HepG2 (cell line): ENCODE measurements around the gene PACS2. TPM values are rescaled to one million over a fixed set of nuclear protein-coding genes. Genes with fewer than 3 reads are reported as not detected.

Experiments
- HNF4A ChIP-seq: sonication (generic); formaldehyde crosslinking; IDR thresholded peaks from 2 replicates; pipeline ENCODE4 v1.4.0; 2020; ENCODE audit warnings: missing genetic modification reagents
- KLF16 ChIP-seq, 2 experiments: sonication (generic) in 1 of 2; formaldehyde crosslinking in 1 of 2; IDR thresholded peaks; 2 replicates each; pipeline versions ENCODE4 v1.6.1 to v1.8.0; 2016 to 2023; ENCODE audit warnings: missing genetic modification reagents in 2 of 2, missing compliant biosample characterization in 1 of 2
- PBX3 ChIP-seq: sonication (generic); formaldehyde crosslinking; IDR thresholded peaks from 2 replicates; pipeline ENCODE4 v1.8.1; 2023; ENCODE audit warnings: missing genetic modification reagents, inconsistent platforms, borderline replicate concordance
- RFXAP ChIP-seq: sonication (generic); formaldehyde crosslinking; IDR thresholded peaks from 2 replicates; pipeline ENCODE4 v1.4.0; 2020; ENCODE audit warnings: missing genetic modification reagents, borderline replicate concordance
- SIN3A ChIP-seq: IDR thresholded peaks from 2 replicates; pipeline ENCODE4 v1.6.1; 2011; ENCODE audit warnings: low read depth, mild to moderate bottlenecking, control low read depth, low read length, borderline replicate concordance
- ZFAT ChIP-seq: sonication (generic); formaldehyde crosslinking; conservative IDR thresholded peaks from 2 replicates; pipeline ENCODE4 v1.8.1; 2023; ENCODE audit warnings: missing genetic modification reagents, inconsistent platforms
- ZFYVE20 ChIP-seq: sonication (generic); formaldehyde crosslinking; IDR thresholded peaks from 2 replicates; pipeline ENCODE4 v1.8.0; 2023; ENCODE audit warnings: low read depth, mild to moderate bottlenecking, moderate library complexity, missing genetic modification reagents, borderline replicate concordance
- ZMYM4 ChIP-seq: sonication (generic); formaldehyde crosslinking; IDR thresholded peaks from 2 replicates; pipeline ENCODE4 v1.8.1; 2023; ENCODE audit warnings: mild to moderate bottlenecking, missing genetic modification reagents
- ZNF331 ChIP-seq: sonication (generic); formaldehyde crosslinking; IDR thresholded peaks from 2 replicates; pipeline ENCODE4 v1.4.0; 2020; ENCODE audit warnings: missing genetic modification reagents
- ZNF33B ChIP-seq: sonication (generic); formaldehyde crosslinking; IDR thresholded peaks from 2 replicates; pipeline ENCODE4 v1.5.1; 2020; ENCODE audit warnings: mild to moderate bottlenecking, missing genetic modification reagents
- ZNF564 ChIP-seq: sonication (generic); formaldehyde crosslinking; IDR thresholded peaks from 2 replicates; pipeline ENCODE4 v1.8.1; 2023; ENCODE audit warnings: mild to moderate bottlenecking, missing genetic modification reagents
- ZNF687 ChIP-seq: sonication (generic); formaldehyde crosslinking; IDR thresholded peaks from 2 replicates; pipeline ENCODE4 v1.5.1; 2020; ENCODE audit warnings: mild to moderate bottlenecking, missing genetic modification reagents, moderate library complexity
- ZNF75D ChIP-seq: sonication (generic); formaldehyde crosslinking; IDR thresholded peaks from 2 replicates; pipeline ENCODE4 v1.8.1; 2023; ENCODE audit warnings: missing genetic modification reagents, mild to moderate bottlenecking, borderline replicate concordance
- ZNF773 ChIP-seq: sonication (generic); formaldehyde crosslinking; IDR thresholded peaks from 2 replicates; pipeline ENCODE4 v1.4.0; 2020; ENCODE audit warnings: missing genetic modification reagents, borderline replicate concordance
- ZNF775 ChIP-seq: sonication (generic); formaldehyde crosslinking; IDR thresholded peaks from 2 replicates; pipeline ENCODE4 v1.4.0; 2020; ENCODE audit warnings: missing genetic modification reagents, mild to moderate bottlenecking, moderate library complexity, borderline replicate concordance
- ZNF780A ChIP-seq: sonication (generic); formaldehyde crosslinking; IDR thresholded peaks from 2 replicates; pipeline ENCODE4 v1.8.0; 2022; ENCODE audit warnings: mild to moderate bottlenecking, missing genetic modification reagents, moderate library complexity
- ZNF781 ChIP-seq: sonication (generic); formaldehyde crosslinking; IDR thresholded peaks from 2 replicates; pipeline ENCODE4 v1.5.1; 2020; ENCODE audit warnings: borderline replicate concordance, mild to moderate bottlenecking, missing genetic modification reagents; ENCODE audit errors: not compliant biosample characterization
- ZNF878 ChIP-seq: sonication (generic); formaldehyde crosslinking; IDR thresholded peaks from 2 replicates; pipeline ENCODE4 v1.8.1; 2023; ENCODE audit warnings: mild to moderate bottlenecking, missing genetic modification reagents, moderate library complexity
- ZSCAN20 ChIP-seq: sonication (generic); formaldehyde crosslinking; IDR thresholded peaks from 2 replicates; pipeline ENCODE4 v1.4.0; 2020; ENCODE audit warnings: missing genetic modification reagents, mild to moderate bottlenecking, borderline replicate concordance
- polyA plus RNA-seq, 8 experiments: library from polyadenylated mRNA; depleted of rRNA in 3 of 8; stranded (reverse) in 7 of 8; unstranded in 1 of 8; fragments of >200 nt; fragmentation: Illumina TruSeq in 4 of 8; extraction: Trizol in 4 of 8; gene quantifications; 2 replicates each; pipeline versions ENCODE4 v1.2.1 to v1.2.3, GENCODE V29; 2011 to 2016; ENCODE audit warnings: low read depth in 4 of 8, missing spikeins in 1 of 8, mixed read lengths in 1 of 8; ENCODE audit not compliant: insufficient read depth in 1 of 8
- total RNA-seq, 5 experiments: library from RNA; depleted of rRNA; stranded (reverse); fragments of >200 nt; fragmentation: Illumina TruSeq; extraction: Trizol; gene quantifications; 2 replicates each; pipeline ENCODE4 v1.2.3, GENCODE V29; 2016; ENCODE audit warnings: low read depth in 1 of 5
- TF ChIP-seq, protein P1 (sequence below): sonication (generic); formaldehyde crosslinking; IDR thresholded peaks from 2 replicates; pipeline ENCODE4 v1.4.0; 2020; ENCODE audit warnings: missing genetic modification reagents

Gene PACS2
- total and polyA plus RNA-seq, 2 of the 13 experiments (the other 11 are each of a cell fraction or from before 2014, with no cell fraction given): 23.6 to 27.6 TPM

DNA sequence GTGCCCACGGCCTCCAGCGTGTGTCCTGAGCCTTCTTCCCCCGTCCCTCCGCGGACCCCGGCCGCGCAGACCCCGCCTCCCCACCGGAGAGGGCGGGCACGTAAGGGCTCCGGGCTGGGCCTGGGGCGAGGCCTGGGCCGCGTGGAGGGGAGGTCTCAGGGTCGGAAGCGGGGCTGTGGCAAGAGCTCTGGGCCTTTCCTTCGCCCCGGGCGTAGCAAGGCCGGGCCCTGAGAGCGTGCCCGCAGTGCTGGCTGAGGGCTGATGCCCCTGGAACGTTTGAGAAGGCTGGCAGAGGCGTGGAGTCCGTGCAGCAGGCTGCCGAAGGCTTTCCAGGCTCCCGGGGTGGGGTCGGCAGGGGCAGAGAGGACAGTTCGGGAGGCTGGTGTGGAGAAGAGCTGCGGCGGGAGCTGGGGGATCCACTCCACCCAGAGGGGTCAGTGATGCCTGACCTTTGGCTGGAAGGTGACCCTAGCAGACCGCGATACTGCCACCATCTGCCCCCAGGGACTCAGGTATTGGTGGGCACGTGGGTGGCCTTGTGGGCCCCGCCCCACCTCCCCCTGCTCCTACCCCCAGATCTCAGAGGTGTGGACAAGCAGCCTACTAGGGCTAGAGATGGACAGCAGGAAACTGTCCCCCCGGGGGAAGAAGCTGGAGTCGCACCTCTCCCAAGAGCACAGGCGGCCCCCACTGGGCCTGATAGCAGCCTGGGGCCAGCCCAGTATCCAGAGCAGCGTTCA, 84.3 kb downstream of the PACS2 start (continued):
- peak; percentile 92 for TF ChIP-seq ZNF687 (CRISPR knock-in tag)
- peak; percentile 80; the same call in 1 of the 2 replicates for TF ChIP-seq ZNF75D (CRISPR knock-in tag)
- no peak for TF ChIP-seq ZNF33B (CRISPR knock-in tag)
- 0 out of 2 replicates have a peak, but pooled peaks have one; percentile 64 for TF ChIP-seq PBX3
- 0 out of 2 replicates have a peak, but pooled peaks have one; percentile 60 for TF ChIP-seq ZNF780A
- no peak for TF ChIP-seq ZNF775
- TF ChIP-seq ZNF564: 0 out of 2 replicates have a peak, but pooled peaks have one; percentile 67
- no peak for TF ChIP-seq ZMYM4 (CRISPR knock-in tag)
- no peak for TF ChIP-seq HNF4A
- no peak for TF ChIP-seq RFXAP (CRISPR knock-in tag)
- no peak for TF ChIP-seq ZSCAN20 (CRISPR knock-in tag)
- no peak; the same call in 1 of the 2 replicates for TF ChIP-seq ZFYVE20 (CRISPR knock-in tag)
- TF ChIP-seq ZNF773: 0 out of 2 replicates have a peak, but pooled peaks have one; percentile 20
- TF ChIP-seq KLF16 (CRISPR knock-in tag; IDR thresholded peaks at IDR 0.05): peak in 1 of 2 experiments; percentile 75; a peak in 1 of 4 replicates
- TF ChIP-seq ZFAT (CRISPR knock-in tag): 0 out of 2 replicates have a peak, but pooled peaks have one; percentile 23
- TF ChIP-seq ZNF781 (CRISPR knock-in tag): peak; percentile 79
- no peak for TF ChIP-seq ZNF878 (CRISPR knock-in tag)
- TF ChIP-seq ZNF331 (CRISPR knock-in tag): peak; percentile 19; the same call in 1 of the 2 replicates
- TF ChIP-seq, protein P1, sequence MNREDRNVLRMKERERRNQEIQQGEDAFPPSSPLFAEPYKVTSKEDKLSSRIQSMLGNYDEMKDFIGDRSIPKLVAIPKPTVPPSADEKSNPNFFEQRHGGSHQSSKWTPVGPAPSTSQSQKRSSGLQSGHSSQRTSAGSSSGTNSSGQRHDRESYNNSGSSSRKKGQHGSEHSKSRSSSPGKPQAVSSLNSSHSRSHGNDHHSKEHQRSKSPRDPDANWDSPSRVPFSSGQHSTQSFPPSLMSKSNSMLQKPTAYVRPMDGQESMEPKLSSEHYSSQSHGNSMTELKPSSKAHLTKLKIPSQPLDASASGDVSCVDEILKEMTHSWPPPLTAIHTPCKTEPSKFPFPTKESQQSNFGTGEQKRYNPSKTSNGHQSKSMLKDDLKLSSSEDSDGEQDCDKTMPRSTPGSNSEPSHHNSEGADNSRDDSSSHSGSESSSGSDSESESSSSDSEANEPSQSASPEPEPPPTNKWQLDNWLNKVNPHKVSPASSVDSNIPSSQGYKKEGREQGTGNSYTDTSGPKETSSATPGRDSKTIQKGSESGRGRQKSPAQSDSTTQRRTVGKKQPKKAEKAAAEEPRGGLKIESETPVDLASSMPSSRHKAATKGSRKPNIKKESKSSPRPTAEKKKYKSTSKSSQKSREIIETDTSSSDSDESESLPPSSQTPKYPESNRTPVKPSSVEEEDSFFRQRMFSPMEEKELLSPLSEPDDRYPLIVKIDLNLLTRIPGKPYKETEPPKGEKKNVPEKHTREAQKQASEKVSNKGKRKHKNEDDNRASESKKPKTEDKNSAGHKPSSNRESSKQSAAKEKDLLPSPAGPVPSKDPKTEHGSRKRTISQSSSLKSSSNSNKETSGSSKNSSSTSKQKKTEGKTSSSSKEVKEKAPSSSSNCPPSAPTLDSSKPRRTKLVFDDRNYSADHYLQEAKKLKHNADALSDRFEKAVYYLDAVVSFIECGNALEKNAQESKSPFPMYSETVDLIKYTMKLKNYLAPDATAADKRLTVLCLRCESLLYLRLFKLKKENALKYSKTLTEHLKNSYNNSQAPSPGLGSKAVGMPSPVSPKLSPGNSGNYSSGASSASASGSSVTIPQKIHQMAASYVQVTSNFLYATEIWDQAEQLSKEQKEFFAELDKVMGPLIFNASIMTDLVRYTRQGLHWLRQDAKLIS (CRISPR knock-in tag): no peak
- TF ChIP-seq SIN3A: no peak
